Large intestine (tissue), 1 donor: ENCODE results near the gene CT47B1. TPM values are rescaled to one million over a fixed set of nuclear protein-coding genes. Genes with fewer than 3 reads are reported as not detected.

Source experiments
- polyA plus RNA-seq: library from polyadenylated mRNA; unstranded; fragments of 120-200 nt; gene quantifications from one replicate; pipeline ENCODE4 v1.2.1, GENCODE V29; 2013

Gene CT47B1
- polyA plus RNA-seq, 1 donor, result not detected

Other genes with a start within 250 kb of the CT47B1 start
- 25.5 TPM for gene C1GALT1C1, start 245.8 kb downstream of the CT47B1 start, polyA plus RNA-seq
- gene CT47A11, start 61.3 kb upstream of the CT47B1 start, polyA plus RNA-seq, result not detected
- gene CT47A10, start 66.2 kb upstream of the CT47B1 start, polyA plus RNA-seq, result not detected
- gene CT47A9, start 71.0 kb upstream of the CT47B1 start, polyA plus RNA-seq, result not detected
- gene CT47A8, start 75.9 kb upstream of the CT47B1 start, polyA plus RNA-seq, result not detected
- gene CT47A7, start 80.7 kb upstream of the CT47B1 start, polyA plus RNA-seq, result not detected
- not detected for gene CT47A6, start 85.6 kb upstream of the CT47B1 start, polyA plus RNA-seq
- gene CT47A5, start 90.5 kb upstream of the CT47B1 start, polyA plus RNA-seq, result not detected
- not detected for gene CT47A4, start 95.3 kb upstream of the CT47B1 start, polyA plus RNA-seq
- not detected for gene CT47A3, start 100.2 kb upstream of the CT47B1 start, polyA plus RNA-seq
- gene CT47A2, start 105.1 kb upstream of the CT47B1 start, polyA plus RNA-seq, result not detected
- gene CT47A1, start 109.9 kb upstream of the CT47B1 start, polyA plus RNA-seq, result not detected
- gene GLUD2, start 171.7 kb upstream of the CT47B1 start, polyA plus RNA-seq, result 2.0 TPM